HL-60 (cell line): ENCODE measurements around the gene PRDM5.

Source experiments
- DNase-seq, 2 experiments: peaks; one replicate each; pipeline ENCODE4 v3.0.0-alpha.2; 2010 to 2020; ENCODE audit warnings: low read depth in 1 of 2, low spot score in 1 of 2
- H3K27ac ChIP-seq: fragments of 250-450 bp; sonication (Bioruptor Pico); replicated peaks from 2 replicates; pipeline ENCODE4 v1.5.1; 2020; ENCODE audit warnings: mild to moderate bottlenecking, moderate library complexity
- H3K27me3 ChIP-seq: fragments of 250-450 bp; sonication (Bioruptor Pico); 2 replicates; pipeline ENCODE4 v1.5.1; 2021; ENCODE audit warnings: mild to moderate bottlenecking, moderate library complexity; ENCODE audit not compliant: insufficient read depth, poor library complexity, severe bottlenecking
- H3K4me3 ChIP-seq: replicated peaks from 2 replicates; pipeline ENCODE4 v1.5.1; 2011; ENCODE audit warnings: mild to moderate bottlenecking, control low read depth, low read length; ENCODE audit not compliant: insufficient read depth
- GABPA ChIP-seq: IDR thresholded peaks from 2 replicates; pipeline ENCODE4 v1.6.1; 2012; ENCODE audit warnings: low read depth
- POLR2AphosphoS5 ChIP-seq: IDR thresholded peaks from 2 replicates; pipeline ENCODE4 v1.6.1; 2012; ENCODE audit warnings: low read depth
- REST ChIP-seq: IDR thresholded peaks from 2 replicates; pipeline ENCODE4 v1.6.1; 2012; ENCODE audit warnings: low read depth; ENCODE audit not compliant: insufficient replicate concordance
- SPI1 ChIP-seq: IDR thresholded peaks from 2 replicates; pipeline ENCODE4 v1.6.1; 2012; ENCODE audit warnings: low read depth, mild to moderate bottlenecking, borderline replicate concordance
- TF ChIP-seq, protein P1 (sequence below): IDR thresholded peaks from one replicate; pipeline ENCODE4 v1.5.1; 2011; ENCODE audit warnings: low read length, control low read depth, inconsistent platforms; ENCODE audit not compliant: insufficient read depth

PRDM5 gene

GRCh38 chr4:120692964-120693363 lies 229.6 kb downstream of the PRDM5 start:
- Histone ChIP-seq H3K27me3 (no peaks in the 10 kb centered on the region), H3K4me3 (no peak overlapping the region), H3K27ac (no peak overlapping the region)
- DNase-seq: no peak
- TF ChIP-seq GABPA: no peak
- TF ChIP-seq POLR2AphosphoS5: no peak
- TF ChIP-seq SPI1: no peak
- TF ChIP-seq, protein P1, sequence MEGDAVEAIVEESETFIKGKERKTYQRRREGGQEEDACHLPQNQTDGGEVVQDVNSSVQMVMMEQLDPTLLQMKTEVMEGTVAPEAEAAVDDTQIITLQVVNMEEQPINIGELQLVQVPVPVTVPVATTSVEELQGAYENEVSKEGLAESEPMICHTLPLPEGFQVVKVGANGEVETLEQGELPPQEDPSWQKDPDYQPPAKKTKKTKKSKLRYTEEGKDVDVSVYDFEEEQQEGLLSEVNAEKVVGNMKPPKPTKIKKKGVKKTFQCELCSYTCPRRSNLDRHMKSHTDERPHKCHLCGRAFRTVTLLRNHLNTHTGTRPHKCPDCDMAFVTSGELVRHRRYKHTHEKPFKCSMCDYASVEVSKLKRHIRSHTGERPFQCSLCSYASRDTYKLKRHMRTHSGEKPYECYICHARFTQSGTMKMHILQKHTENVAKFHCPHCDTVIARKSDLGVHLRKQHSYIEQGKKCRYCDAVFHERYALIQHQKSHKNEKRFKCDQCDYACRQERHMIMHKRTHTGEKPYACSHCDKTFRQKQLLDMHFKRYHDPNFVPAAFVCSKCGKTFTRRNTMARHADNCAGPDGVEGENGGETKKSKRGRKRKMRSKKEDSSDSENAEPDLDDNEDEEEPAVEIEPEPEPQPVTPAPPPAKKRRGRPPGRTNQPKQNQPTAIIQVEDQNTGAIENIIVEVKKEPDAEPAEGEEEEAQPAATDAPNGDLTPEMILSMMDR: no peak
- TF ChIP-seq REST: no peak

DNA sequence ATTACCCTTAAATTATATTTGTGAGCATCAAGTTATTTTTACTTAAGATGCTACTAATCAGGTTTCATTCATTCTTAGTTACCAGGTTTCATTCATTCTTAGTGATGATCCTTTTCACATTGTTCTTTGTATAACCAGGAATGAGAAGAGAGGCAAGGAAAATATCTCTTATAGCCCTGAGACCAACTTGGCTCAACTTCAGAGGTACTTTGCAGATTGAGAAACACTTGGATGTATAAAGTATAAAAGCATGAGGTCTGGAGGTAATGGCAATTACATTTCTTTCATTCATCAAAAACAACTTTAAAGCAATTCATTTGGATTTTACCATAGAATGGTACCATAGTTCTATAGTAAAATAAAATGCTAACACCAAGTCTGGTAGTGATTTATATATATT lies 231.0 kb downstream of the PRDM5 start:
- no peak for TF ChIP-seq POLR2AphosphoS5
- Histone ChIP-seq H3K27me3 (no peaks in the 10 kb centered on the region), H3K27ac (no peak overlapping the region), H3K4me3 (no peak overlapping the region)
- no peak for DNase-seq

GRCh38 chr4:120691106-120691505 lies 231.4 kb downstream of the PRDM5 start:
- no peak overlapping the region for H3K4me3 ChIP-seq
- H3K27ac ChIP-seq: no peak overlapping the region
- H3K27me3 ChIP-seq: no peaks in the 10 kb centered on the region
- no peak for TF ChIP-seq REST
- TF ChIP-seq GABPA: no peak
- no peak for TF ChIP-seq POLR2AphosphoS5
- DNase-seq: no peak

GRCh38 chr4:120688791-120689190 lies 233.7 kb downstream of the PRDM5 start:
- Histone ChIP-seq H3K27me3 (no peaks in the 10 kb centered on the region), H3K27ac (no peak overlapping the region), H3K4me3 (no peak overlapping the region)
- DNase-seq: no peak
- TF ChIP-seq REST: no peak
- no peak for TF ChIP-seq SPI1
- no peak for TF ChIP-seq POLR2AphosphoS5
- TF ChIP-seq, protein P1: no peak
- TF ChIP-seq GABPA: no peak
